Activated CD8-positive, alpha-beta memory T cell treated with anti-CD3 and anti-CD28 coated beads for 4 hours (primary cell): ENCODE data around the gene APPL1.
"Not testable (repeated sequence)": the region's sequence is repeated elsewhere in the genome, so short reads cannot be mapped to it uniquely, and the experiment has no call there.

Experiments
- DNase-seq, 2 donors: peaks; one replicate each; pipeline ENCODE4 v3.0.0-alpha.2; 2020; ENCODE audit warnings: low read depth in 2 of 2

APPL1 gene

DNA sequence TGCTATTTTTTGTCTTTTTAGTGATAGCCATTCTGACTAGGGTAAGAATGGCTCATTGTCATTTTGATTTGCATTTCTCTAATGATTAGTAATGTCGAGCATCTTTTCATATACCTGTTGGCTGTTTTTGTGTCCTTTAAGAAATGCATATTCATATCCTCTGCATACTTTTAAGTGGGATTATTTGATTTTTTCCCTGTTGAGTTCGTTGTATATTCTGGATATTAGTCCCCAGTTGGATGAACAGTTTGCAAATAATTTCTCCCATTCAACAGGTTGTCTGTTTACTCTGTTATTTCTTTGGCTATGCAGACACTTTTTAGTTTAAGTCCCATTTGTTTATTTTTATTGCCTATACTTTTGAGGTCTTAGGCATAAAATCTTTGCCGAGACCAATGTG lies 34.4 kb downstream of the APPL1 start:
- no peak for DNase-seq

DNA sequence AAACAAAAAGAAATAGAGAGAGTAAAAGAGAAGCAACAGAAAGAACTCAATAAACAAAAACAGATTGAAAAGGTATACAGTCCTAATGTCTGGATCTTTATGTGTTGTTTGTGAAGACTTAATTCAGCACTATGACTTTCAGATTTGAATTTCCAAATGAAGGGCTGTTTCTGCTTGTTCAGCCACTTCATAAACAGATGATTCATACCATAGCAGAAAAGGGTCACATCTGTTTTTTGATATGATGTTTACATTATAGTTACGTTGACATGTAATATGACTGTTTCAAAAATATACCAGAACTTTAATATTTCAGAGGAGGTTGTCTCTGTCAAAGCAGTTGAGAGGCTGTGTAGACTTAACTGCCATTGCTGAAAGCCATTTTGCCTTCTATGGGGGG lies 40.9 kb downstream of the APPL1 start:
- no peak for DNase-seq

DNA sequence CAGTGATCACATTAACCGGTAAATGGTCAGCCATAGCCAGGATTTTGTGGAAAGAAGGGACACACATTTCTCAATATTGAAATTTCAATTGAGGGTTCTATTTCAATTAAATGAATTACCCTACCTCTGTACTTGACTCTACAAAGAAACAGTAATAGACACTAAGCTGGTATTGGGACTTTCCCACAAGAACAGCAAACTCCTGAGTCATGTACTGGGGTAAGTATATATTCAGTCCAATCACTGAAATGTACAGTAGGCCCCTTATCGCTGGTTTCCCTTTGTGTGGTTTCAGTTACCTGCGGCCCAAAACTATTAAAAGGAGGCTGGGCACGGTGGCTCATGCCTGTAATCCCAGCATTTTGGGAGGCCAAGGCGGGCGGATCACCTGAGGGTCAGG lies 47.3 kb downstream of the APPL1 start:
- DNase-seq = no peak

DNA sequence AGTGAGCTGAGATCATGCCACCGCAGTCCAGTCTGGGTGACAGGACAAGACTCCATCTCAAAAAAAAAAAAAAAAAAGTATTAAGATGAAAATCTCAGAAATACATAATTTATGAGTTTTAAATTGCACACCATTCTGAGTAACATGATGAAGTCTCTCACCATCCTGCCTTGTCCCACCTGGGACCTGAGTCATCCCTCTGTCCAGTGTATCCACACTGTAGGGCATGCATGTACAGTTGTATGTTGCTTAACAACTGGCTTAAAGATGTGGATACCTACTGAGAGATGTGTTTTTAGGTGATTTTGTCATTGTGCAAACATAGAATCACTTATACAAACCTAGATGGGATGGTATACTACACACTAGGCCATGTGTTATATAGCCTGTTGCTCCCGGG lies 47.9 kb downstream of the APPL1 start:
- DNase-seq = no peak

DNA sequence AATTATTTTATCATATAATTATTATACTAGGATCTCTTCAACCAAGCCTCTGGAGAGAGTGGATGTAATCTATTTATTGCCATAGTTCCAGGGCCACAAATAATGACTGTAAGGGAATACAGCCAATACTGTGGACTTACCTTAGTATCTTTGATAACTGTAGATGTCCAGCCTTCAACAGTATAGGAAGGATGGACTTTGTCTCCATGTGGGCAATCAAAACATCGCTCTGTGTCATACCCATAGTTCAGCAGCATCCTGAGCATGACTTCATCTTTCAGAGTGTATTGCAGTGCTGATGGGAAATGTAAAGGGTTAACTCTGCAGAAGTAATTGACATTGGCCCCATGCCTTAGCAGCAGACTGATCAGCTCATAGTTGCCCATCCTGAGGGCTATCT lies 50.7 kb downstream of the APPL1 start:
- DNase-seq = no peak

DNA sequence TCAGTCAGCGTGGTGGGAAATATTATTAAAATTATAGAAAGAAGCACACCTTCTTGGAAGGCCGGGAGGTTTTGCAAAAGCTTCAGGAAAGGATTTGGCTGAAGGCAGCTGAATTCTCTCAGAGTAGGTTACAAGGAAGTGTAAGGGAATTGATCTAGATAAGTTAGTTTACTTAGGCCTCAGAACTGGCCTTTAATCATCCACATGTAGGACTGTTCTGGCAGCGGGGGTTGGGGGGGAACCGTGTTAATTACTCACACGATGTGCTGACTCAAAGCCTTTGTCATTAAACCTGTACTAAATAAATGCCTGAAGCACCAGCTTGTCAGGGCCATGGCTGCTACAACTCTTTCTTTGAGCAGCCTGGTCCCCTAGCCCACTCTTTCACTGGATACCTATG lies 52.2 kb downstream of the APPL1 start:
- DNase-seq = no peak

DNA sequence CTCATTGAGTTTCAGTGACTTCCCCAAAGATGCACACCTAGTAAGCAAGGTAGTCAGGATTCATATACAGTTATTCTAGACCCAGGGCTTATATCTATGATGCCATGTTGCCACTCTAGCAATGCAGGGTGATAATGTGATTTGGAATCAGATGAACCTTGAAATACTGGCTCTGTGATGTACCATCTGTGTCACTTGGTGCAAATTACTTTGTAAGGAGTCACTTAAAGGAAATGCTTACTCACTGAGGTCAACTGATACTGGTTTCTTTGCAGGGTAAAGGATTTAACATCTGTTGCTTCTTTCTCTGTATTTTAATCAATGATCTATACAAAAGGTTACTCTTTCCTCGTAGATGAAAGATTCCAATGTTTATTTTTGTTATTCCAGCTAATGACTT lies 54.2 kb downstream of the APPL1 start:
- no peak for DNase-seq

DNA sequence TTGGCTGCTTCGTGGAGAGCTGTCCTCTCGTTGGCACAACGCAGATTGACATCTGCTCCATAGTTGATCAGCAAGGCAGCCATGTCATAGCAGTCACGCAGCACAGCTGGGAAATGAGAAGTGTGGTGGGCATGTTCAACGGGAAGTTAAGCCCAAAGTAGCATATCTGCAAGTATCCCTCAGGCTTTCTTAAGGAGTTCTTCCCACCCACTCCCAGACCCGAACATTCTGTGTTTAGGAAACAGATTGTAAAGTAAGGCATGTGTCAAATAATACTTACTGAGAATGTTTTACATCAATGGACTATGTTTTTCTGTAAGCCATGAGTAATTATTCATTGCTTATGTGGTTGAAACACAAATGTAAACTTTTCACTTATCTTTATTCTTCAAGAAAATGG lies 55.8 kb downstream of the APPL1 start:
- no peak for DNase-seq

DNA sequence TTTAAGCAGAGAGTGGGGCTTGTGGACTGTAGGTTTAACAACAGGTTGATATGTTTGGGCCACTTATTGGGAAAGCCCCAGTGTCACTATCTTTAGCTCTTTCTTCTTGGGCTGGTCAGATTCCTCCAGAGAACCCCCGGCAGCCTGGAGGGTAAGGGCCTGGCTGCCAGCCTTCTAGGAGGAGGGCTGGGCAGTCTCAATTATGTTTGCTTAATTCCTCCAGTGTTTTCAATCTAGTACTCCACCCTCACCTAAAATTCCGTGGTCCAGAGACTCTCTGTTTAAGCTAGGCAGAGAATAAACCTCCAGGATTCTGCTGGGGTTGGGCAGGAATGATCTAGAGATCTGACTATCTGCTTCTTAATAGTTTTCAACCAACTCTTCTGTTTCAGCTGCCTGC lies 59.7 kb downstream of the APPL1 start:
- DNase-seq = no peak

DNA sequence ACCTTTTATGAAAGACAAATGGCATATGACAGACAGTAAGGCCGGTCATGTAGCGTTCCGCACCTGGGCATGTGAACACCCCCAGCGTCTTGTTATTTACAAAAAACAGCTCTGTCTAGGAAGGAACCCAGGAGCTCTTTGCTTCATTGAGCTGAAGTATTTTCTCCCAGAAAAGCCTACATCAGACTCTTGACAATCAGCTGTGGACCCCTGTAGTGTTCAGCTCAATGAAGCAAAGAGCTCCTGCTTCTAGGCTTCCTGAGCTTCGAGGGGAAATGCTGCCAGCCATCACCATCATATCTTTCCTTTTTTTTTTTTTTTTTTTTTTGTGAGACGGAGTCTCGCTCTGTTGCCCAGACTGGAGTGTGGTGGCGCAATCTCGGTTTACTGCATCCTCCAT lies 60.9 kb downstream of the APPL1 start:
- DNase-seq = no peak

DNA sequence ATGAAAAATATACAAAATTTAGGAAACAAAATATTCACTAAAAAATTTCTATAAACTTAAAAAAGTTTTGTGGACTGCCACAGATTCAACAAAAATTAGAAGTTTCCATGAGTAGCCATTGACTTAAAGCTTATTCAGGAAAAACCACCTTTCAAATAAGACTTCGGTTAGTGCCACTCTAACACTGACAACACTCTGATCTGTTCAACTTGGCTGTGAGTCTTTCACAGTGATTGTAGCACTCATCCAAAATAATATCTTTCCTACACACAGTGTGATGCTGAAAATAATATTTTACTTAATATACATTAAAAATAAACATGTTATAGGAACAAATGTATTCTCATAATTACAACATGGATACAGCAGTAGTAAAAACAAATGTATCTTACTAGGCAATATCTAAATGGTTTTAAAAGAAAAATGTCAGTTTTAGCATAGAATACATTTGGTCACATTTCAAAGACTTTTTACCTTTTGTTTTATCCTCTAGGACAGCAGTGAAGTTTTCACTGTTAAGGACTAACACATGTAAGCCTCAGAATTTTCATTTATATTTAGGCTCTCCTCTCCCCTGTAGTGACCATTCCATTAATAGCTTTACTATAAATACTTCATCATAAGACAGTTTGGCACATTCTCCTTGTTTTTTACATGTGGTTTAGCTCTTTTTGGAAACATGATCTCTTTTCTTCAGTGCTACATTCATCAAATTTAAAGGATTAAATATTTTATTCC lies 64.8 kb downstream of the APPL1 start, which contains the start of gene ASB14:
TSS of gene ASB14 (minus strand) at position 527 of the 738 bp plus-strand sequence. CDS start 652 bp downstream, outside the sequence.
- DNase-seq = no peak

DNA sequence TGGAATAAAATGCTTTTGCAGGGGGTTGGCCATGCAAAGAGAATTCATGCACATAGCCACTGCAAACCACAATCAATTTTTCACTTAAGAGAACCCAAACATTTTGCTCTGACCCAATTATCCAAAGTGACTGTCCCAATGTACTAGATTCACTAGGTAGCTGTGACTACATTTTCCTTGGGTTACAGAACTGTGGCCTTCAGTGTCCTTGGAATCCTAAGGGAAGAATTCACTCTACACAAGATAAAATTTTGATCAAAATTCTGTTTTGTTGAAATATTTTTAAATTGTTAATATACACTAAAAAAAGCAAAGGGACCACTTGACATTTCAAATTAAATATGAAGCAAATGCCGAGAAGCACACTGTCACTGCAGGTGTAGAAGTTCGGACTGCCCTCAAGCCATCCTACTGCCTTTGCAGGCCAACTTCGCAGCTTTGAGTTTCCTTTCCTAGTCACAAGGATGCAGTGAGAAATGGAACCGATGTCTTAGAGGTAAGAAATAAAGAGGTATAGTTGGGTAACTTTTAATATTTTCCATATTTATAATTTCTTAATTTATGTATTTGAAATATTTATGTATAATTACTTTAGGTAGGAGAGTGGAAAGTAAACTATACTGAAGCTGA lies 65.5 kb downstream of the APPL1 start:
- no peak for DNase-seq

DNA sequence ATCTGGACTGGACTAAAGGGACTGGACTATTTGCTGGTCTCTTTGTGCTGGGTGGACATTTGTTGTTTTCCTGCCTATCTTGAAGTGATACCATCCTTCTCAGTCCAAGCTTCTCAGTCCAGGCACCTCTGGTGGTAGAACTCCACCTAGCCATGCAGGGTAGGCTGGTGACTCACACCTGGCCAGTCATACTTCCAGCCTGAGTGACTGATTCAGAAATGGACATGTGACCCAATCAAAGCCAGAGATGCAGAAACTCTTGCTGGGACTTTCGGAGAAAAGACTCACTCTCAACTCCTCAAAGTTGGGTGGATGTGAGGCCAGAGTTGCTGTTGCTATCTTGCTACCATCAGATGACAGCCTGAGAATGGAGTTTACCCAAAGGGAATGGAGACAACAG lies 70.5 kb downstream of the APPL1 start:
- DNase-seq = no peak

DNA sequence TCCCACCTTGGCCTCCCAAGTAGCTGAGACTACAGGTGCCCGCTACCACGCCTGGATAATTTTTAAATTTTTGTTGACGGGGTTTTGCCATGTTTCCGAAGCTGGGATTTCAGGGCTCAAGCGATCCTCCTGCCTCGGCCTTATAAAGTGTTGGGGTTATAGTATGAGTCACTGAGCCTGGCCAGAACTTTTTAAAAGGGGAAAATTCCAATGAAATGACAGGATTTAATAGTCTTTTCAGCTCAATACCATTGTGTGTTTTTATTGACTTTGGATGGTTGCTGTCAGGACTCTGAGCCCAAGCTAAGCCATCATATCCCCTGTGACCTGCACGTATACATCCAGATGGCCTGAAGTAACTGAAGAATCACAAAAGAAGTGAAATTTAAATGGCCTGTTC lies 76.0 kb downstream of the APPL1 start:
- DNase-seq = not testable (repeated sequence)

DNA sequence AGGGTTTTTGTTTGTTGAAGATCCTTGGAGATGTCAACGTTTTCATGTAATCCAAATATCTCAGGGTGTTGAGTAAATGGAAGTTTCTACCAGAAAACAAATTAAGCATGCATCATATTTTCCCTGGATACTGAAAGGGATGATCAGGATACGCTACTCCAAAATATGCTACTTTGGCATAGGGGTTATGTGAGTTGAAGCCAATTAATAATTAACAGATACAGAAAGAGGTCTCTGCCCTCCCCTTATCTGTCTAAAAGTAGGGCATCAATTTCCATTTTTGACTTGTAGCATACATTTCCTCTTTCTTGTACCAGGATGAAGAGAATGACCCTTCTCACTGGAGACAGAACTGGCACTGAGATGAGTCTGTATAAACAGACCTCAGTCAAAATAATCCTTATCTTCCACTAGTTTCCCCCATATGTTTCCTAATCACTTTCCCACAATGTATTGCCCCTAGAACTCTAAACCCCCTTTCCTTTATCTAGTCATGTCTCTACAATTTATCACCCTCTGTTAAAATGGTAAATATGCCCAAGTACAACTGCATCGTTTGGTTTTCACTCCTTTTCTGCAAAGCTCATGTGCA lies 82.3 kb downstream of the APPL1 start:
- DNase-seq = no peak

DNA sequence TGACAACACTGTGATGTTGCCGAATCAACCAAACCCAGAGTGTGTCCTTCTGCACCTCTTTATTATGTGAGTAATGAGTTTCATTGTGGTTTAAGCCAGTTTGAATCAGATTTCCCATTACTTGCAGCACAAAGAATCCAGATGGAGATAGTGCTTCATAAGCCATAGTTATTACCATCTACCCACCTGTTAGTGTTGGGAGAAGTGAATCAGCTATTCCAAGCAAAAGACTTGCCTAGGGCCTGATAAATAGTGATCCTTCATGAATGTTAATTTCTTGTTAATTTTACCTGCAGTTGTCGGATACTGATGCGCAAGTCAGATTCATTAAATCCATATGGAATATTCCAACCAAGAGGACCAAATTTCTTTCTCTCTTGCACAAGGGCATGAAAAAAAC lies 86.7 kb downstream of the APPL1 start:
- no peak for DNase-seq
